HG03175 (cell line): ENCODE data around the gene USP13.

Experiments used
- ATAC-seq: cut with Tn5 transposase; IDR thresholded peaks from one replicate; pipeline ENCODE4 v1.9.1; 2021; ENCODE audit warnings: mild to moderate bottlenecking, moderate library complexity; ENCODE audit not compliant: unreplicated experiment

USP13 gene

GRCh38 chr3:179837374-179837773, 184.5 kb downstream of the USP13 start:
- ATAC-seq = no peak
